Measurements from ENCODE around the gene PPP2R5A.

Gene PPP2R5A

DNA sequence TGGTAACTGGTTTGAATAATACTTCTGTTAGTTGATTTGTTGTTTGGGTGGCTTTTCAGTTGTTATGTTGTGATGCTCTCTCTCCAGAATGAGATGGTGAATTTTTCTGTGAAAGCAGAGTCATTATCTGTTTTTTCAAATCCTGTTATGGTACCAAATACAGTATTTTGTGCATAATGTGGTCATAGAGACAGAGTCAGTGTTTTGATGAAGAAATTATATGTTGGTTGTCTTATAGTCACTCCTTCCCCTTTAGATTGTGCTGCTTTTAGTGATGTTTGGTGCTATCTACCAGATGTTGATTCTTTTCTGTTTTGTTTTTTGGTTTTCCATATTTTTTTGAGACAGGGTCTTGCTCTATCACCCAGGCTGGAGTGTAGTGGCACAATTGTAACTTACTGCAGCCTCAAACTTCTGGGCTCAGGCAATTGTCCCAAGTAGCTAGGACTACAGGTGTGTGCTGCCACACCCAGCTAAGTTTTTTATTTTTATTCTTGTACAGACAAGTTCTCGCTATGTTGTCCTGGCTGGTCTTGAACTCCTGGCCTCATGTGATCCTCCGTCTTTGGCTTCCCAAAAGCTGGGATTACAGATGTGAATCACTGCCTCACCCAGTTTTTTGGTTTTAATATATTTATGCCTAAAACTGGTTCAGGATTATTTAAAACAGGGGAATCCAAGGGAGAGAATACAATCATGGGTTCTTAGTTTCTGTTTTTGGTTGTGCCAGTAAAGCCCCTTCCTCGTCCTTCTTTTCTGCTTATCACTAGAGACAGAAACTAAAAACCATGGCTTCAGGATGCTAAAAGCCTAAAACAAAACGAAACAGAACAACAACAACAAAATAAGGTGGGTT is 7.3 kb downstream of the PPP2R5A start:
- POLR2A ChIA-PET (ENCODE audit: low non-redundant PET) = no interaction called here
- H3K27ac ChIP-seq = no peak overlapping the region
- TF ChIP-seq, protein P1, sequence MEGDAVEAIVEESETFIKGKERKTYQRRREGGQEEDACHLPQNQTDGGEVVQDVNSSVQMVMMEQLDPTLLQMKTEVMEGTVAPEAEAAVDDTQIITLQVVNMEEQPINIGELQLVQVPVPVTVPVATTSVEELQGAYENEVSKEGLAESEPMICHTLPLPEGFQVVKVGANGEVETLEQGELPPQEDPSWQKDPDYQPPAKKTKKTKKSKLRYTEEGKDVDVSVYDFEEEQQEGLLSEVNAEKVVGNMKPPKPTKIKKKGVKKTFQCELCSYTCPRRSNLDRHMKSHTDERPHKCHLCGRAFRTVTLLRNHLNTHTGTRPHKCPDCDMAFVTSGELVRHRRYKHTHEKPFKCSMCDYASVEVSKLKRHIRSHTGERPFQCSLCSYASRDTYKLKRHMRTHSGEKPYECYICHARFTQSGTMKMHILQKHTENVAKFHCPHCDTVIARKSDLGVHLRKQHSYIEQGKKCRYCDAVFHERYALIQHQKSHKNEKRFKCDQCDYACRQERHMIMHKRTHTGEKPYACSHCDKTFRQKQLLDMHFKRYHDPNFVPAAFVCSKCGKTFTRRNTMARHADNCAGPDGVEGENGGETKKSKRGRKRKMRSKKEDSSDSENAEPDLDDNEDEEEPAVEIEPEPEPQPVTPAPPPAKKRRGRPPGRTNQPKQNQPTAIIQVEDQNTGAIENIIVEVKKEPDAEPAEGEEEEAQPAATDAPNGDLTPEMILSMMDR (conservative IDR thresholded peaks at IDR 0.05; ENCODE audit: low read depth) = no peak
- DNase-seq (ENCODE audit: low spot score) = no peak
- CTCF ChIA-PET = interaction anchor here (1.2 kb wide), 1 partner anchor 222 kb away, joined by 4 read pairs; no protein-coding TSS in a partner anchor

DNA sequence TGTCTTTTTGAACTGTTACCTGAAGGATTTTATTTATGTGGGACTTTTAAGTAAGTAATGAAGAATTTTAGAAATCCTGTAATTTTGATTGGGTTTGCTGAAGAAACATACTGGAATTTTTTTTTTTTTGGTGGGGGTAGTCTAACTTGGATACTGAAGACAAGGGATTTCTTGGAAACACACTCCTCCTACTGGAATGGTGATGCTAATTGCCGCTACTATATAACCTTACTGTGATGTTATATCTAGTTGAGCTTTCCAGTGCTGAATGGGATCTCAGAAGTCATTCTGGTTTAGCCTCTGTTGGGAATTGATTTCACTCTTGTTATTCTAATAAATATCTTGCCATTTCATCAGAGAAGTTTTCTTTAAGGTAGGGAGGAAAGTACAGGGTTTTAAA is 8.4 kb downstream of the PPP2R5A start:
- POLR2A ChIA-PET (ENCODE audit: low non-redundant PET) = no interaction called here
- no peak overlapping the region for H3K27ac ChIP-seq

DNA sequence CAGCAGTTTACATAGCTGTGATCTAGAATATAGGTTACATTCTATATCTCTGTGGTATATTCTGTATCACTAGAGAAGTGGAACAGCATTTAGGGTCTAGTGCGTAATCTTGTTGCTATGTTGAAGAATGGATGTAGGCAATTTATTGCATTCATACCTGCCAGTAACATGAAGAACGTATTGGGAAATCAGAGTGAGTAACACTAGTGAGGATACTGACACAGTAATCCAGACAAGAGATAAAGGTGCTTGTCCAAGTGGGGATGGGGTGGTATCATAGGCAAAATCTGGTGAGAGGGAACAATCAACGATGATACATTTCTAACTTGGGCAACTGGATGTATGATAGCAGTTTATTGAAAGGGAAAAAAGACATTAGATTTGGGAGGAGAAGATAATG is 9.8 kb downstream of the PPP2R5A start:
- ChIA-PET CTCF (interaction anchor here (0.6 to 1.1 kb wide), 2 partner anchors 225 to 1912 kb away, joined by 3 to 4 read pairs; no protein-coding TSS in a partner anchor), POLR2A (ENCODE audit: low non-redundant PET) (no interaction called here)
- TF ChIP-seq, protein P1 (conservative IDR thresholded peaks at IDR 0.05; ENCODE audit: low read depth) = no peak
- no peak for DNase-seq (ENCODE audit: low spot score)
- no peak overlapping the region for H3K27ac ChIP-seq

More for the DNA sequence above, 8.4 kb downstream of the PPP2R5A start:
- DNase-seq (ENCODE audit: low spot score) = no peak
- TF ChIP-seq, protein P1 (conservative IDR thresholded peaks at IDR 0.05; ENCODE audit: low read depth) = no peak
- CTCF ChIA-PET = no interaction called here

DNA sequence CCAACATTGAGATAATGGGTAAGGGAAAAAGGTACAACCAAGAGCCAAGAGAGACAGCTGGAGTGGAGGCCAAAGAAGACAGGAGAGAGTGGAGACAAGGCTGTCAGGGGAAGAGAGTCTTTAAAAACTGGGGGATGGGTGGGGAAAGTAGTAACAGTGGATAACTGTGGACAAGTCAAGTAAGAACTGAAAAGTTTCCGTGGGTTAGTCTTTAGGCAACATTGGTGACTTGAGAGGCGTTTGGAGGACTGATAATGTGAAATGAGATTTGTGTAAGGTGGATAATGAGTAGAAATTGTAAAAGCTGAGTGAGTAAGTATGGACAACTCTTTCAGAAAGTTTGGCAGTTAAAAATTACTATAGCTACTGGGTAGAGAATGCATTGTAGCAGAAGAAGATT is 10.4 kb downstream of the PPP2R5A start:
- POLR2A ChIA-PET (ENCODE audit: low non-redundant PET) = no interaction called here

DNA sequence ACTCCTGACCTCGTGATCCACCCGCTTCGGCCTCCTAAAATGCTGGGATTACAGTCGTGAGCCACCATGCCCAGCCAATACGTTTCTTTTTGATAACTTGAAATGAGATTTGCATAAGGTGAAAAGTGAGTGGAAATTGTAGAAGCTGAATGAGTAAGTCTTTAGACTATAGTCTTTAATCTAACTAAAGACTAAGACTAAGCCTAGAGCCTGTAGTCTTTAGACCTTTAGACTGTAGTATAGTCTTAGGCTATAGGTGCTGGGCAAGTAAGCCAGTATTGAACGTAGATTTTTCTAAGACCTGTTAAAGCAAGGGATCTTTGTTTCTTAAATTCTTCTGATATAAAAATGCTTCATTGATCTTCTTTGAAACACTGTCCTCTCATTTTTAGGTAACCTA is 12.1 kb downstream of the PPP2R5A start:
- POLR2A ChIA-PET (ENCODE audit: low non-redundant PET) = no interaction called here
- TF ChIP-seq, protein P1 (conservative IDR thresholded peaks at IDR 0.05; ENCODE audit: low read depth) = no peak
- CTCF ChIA-PET = no interaction called here

More for the DNA sequence above, 10.4 kb downstream of the PPP2R5A start:
- CTCF ChIA-PET = interaction anchor here (0.5 to 1.1 kb wide), 3 partner anchors 107 to 472 kb away, joined by 3 to 5 read pairs (median 4); no protein-coding TSS in a partner anchor
- TF ChIP-seq, protein P1 (conservative IDR thresholded peaks at IDR 0.05; ENCODE audit: low read depth) = no peak
- DNase-seq (ENCODE audit: low spot score) = no peak
- no peak overlapping the region for H3K27ac ChIP-seq

DNA sequence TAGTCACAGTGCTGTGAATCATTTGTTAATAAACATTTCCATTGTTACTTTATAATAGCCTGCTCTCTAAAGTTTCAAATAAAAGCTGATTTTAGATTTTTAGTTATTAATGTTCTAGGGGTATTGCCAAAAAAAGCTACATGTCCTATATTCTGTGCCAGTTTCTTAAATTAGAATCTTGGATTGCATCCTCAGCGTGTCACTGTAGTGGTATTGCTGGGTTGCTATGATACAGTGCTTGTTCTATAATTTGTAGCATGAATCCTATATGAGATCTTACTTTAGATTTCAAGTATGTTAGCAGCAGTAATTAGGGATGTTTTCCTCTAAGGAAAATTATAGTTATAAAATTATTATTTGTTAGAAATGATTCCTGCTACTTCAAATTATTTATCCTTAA is 16.4 kb downstream of the PPP2R5A start:
- ChIA-PET POLR2A (ENCODE audit: low non-redundant PET) (no interaction called here), CTCF (no interaction called here)
- DNase-seq (ENCODE audit: low spot score) = no peak
- TF ChIP-seq, protein P1 (conservative IDR thresholded peaks at IDR 0.05; ENCODE audit: low read depth) = no peak
- no peak overlapping the region for H3K27ac ChIP-seq

More for the DNA sequence above, 12.1 kb downstream of the PPP2R5A start:
- H3K27ac ChIP-seq = no peak overlapping the region
- no peak for DNase-seq (ENCODE audit: low spot score)
